ENCODE measurements around the gene RAP1B.

Gene RAP1B

GRCh38 chr12:68699486-68699885 is 88.8 kb downstream of the RAP1B start:
- no peak for DNase-seq (ENCODE audit: low spot score)
